ENCODE data around the gene PLSCR5.

The PLSCR5 gene

DNA sequence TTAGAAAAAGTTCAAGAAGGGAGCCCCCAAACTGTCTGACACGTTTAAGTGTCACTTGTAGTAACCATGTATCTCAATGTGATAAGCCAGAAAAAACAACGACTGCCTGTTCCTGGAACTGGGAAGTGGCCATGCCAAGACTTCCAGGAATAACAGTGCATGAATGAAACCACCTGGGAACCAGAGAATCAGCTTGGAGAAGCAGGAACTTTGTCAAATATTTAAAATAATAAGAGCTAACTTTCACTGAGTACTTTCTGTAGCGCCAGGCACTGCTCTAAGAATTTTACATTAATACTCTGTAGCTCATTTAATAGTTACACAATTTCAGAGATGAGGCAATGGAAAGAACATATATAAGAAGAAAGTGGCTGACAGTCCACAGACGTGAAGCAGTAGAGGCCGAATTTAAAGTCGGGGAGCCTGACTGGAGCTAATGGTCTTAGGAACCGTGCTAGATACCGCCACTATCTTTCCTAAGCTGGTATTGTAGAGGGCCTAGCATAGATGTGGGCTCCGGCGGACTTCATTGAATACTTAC, 61.6 kb downstream of the PLSCR5 start:
- DNase-seq = no peak

DNA sequence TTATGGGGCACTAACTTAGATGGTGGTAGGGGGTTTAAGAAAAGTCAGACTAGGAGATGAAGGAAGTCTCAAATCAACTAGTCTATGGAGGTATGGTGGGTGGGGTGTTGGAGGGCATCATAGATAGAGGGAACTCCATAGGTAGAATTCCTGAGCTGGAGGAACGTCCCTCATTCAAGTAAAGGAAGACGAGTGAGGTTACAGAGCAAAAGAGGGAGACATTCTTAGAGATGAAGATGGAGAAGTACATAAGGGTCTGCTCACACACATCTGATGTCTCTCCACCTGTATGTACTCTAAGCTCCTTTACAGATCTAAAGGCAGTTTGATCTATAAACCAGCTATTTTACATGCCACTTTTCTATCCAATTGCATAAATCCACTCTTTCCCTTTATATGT, 62.2 kb downstream of the PLSCR5 start:
- DNase-seq = no peak

DNA sequence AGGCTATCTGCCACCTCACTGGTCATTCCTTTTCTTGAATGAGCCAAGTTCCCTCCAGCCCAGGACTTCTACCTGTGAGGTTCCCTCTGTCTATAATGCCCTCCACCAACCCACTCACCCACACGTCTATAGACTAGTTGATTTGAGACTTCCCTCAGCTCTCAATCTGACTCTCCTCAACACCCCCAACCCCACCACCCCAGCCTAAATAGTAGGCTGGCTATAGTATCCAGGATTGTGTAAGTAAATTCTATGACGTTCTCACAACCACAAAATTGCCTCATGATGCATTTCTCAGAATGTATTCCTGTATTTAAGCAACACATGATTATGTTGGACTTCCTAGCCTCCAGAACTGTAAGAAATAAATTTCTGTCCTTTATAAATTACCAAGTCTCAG, 63.0 kb downstream of the PLSCR5 start:
- DNase-seq = no peak

DNA sequence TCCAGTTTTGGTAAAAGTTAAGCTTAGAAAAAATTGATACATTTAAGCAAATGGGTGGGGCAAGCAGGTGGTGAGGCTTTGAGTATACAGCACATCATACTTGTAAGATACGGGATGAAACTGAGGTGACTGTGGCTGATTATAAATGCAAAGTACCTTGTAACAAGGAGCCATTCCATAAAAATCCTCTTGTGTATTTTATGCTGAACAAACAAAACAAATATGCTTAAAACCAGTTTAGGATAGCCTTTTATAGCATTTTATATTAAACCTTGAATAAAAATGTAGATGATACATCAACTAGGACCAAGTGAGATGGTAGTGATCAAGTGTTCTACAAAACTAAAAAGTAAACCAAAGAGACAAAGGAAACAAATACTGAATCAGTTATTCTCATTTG, 64.2 kb downstream of the PLSCR5 start:
- DNase-seq = no peak

DNA sequence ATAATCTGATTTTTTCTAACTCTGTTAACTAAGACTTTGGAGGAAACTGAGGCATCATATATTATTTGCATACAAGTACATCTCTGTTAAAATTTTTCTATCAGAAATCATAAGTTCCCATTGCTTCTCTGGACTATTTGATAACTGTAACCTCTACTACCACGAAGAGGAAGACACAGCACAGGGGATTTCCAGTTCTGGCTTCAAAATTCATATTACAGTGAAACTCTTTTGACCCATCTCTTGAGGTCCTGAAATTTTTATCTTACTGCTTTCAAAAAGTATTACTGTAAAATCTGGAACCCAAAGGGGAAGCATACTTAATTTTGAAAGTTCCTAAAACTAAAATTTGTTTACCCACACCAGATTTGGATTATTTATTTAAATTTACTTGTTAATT, 64.9 kb downstream of the PLSCR5 start:
- DNase-seq = no peak

DNA sequence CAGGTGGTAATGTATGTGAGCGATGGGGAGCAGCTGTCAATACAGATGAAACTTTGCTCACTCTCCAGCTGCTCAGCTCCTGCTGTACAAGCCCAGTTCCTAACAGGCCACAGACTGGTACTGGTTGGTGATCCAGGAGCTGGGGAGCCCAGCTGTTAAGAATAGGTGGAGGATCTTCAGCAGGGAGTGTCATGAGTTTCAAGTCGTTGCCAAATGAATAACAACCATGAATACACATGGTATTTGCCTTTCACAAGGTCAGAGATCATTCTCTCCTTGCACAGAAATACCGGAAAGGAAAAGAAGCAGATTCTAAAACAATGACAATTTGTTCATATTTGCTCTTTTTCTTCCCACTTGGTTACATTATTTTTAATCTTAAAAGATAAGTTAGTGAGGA, 65.8 kb downstream of the PLSCR5 start:
- no peak for DNase-seq

DNA sequence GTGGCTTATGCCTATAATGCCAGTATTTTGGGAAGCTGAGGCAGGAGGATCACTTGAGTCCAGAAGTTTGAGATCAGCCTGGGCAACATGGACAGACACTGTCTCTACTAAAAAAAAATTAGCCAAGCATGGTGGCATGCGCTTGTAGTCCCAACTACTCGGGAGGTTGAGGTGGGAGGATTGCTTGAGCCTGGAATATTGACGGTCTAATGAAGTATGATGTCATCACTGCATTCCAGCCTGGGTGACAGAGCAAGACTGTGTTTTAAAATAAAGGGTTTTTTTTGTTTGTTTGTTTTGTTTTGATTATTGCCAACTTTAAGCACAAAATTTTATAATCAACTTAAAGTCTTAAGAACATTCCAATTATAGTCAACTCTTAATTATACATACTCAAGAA, 67.5 kb downstream of the PLSCR5 start:
- DNase-seq = no peak

DNA sequence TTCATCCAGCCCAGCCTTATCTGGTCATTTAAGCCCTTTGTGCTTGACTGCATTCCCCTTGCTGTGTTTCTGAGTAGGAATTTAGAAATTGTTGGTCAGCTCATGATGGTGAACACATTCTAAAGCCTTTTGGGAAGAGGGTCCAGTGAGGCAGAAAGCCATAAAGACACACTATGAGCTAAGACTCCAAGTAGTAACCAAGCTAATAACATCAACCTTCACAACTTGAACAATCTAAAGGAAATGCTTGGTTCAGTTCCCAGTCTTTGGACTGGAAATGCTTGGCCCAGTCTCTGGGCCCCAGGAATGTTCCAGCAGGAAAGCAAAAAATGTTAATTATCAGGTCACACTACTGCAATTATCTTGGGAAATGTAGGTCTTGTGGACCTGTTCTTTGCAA, 68.5 kb downstream of the PLSCR5 start:
- no peak for DNase-seq

All from NCI-H524 treated with DMSO at 0.1 percent for 48 hours (cell line).